AG10803 (cell line): ENCODE data around the gene ALK.

ENCODE experiments used
- DNase-seq: peaks from one replicate; pipeline ENCODE4 v3.0.0; 2010; ENCODE audit warnings: low read depth
- H3K4me3 ChIP-seq: 2 replicates; pipeline ENCODE4 v1.5.1; 2011; ENCODE audit warnings: mild to moderate bottlenecking, low read length, control low read depth
- TF ChIP-seq, protein P1 (sequence below): conservative IDR thresholded peaks from 2 replicates; pipeline ENCODE4 v1.5.1; 2011; ENCODE audit warnings: mild to moderate bottlenecking, low read length, control low read depth, inconsistent platforms

The ALK gene

DNA sequence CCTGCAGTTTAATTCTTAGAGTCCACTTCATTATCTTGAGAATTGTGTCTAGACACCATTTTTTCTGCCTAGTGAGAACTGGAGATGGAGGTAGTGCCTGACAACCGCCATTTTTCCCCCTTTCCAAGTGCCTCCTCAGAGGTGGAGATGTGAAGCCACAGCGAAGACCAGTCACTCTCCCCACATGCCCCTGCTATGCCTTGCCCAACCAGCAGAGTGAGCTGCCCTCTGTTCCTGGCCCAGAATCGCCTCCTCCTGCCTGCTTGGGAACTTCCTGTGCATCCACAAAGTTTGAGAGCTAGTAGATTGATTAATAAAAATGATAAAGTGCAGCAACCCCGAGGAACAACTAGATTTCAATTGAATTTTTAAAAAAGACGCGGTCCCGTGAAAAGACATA lies 682.9 kb downstream of the ALK start:
- peak; percentile 25 for DNase-seq
- TF ChIP-seq, protein P1, sequence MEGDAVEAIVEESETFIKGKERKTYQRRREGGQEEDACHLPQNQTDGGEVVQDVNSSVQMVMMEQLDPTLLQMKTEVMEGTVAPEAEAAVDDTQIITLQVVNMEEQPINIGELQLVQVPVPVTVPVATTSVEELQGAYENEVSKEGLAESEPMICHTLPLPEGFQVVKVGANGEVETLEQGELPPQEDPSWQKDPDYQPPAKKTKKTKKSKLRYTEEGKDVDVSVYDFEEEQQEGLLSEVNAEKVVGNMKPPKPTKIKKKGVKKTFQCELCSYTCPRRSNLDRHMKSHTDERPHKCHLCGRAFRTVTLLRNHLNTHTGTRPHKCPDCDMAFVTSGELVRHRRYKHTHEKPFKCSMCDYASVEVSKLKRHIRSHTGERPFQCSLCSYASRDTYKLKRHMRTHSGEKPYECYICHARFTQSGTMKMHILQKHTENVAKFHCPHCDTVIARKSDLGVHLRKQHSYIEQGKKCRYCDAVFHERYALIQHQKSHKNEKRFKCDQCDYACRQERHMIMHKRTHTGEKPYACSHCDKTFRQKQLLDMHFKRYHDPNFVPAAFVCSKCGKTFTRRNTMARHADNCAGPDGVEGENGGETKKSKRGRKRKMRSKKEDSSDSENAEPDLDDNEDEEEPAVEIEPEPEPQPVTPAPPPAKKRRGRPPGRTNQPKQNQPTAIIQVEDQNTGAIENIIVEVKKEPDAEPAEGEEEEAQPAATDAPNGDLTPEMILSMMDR, result peak; percentile 68
- H3K4me3 ChIP-seq, result no peak overlapping the region

GRCh38 chr2:29236074-29236473 lies 685.3 kb downstream of the ALK start:
- no peak overlapping the region for H3K4me3 ChIP-seq
- DNase-seq, result no peak
- TF ChIP-seq, protein P1, result no peak

DNA sequence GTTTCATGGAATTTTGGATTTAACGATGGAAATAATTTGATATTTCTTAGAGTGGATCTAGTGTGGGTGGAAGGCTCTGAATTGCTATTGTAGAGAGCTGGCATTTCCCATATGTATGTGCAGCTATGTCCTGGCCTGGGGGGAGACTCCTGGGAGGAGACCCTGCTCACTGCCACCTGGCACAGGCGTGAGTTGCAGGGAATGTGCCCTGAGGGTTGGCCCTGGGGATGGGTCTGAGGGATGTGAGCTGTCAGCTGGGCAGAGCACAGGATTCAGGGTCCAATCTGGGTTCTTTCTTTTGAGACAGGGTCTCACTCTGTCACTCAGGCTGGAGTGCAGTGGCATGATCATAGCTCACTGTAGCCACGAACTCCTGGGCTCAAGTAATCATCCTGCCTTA lies 686.0 kb downstream of the ALK start:
- DNase-seq, result no peak
- H3K4me3 ChIP-seq, result no peak overlapping the region
- TF ChIP-seq, protein P1, result no peak

- TF ChIP-seq, protein P1, result no peak
- DNase-seq, result no peak
- H3K4me3 ChIP-seq, result no peak overlapping the region
These were observed 688.0 kb downstream of the ALK start for GRCh38 chr2:29233428-29233827.

- TF ChIP-seq, protein P1, result no peak
- DNase-seq, result no peak
- H3K4me3 ChIP-seq, result no peak overlapping the region
These were observed 689.3 kb downstream of the ALK start for GRCh38 chr2:29232041-29232440.

DNA sequence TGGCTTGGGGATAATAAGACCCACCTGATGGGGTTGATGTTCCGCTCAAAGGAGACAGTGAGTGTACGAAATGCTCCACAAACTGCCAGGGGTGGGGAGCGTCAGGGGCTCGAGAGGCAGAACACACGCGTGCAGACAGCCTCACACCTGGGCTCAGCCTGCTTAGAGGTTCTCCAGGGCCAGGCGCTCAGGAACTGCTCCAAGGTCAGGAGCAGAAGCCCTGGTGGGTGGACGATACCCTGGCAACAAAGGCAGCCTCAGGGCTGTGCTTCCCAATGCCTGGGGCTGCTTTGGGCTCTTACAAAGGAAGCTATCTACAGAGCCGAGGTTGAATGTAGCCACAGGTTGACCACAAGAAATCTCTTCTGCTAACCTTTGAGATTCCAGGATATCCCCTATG lies 691.7 kb downstream of the ALK start:
- no peak overlapping the region for H3K4me3 ChIP-seq
- TF ChIP-seq, protein P1, result no peak
- no peak for DNase-seq

DNA sequence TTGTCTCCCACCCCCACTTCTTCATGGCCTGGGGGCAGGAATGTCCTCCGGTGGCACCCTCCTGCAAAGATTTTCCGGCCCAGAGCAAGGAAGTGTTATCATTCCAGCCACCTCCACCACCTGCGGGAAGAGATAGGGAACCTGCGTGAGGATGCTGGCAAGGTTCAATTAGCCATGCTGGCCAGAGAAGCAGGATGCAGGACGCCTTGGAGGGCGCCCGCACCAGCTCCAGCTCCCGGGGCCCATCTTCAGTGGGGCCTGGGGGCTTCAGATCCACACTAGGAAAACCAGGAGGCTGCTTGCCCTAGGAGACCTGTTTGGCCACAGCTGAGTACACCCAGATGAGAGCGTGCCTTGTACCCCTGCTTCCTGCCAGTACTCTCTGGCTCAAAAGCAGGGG lies 692.4 kb downstream of the ALK start:
- TF ChIP-seq, protein P1, result no peak
- no peak for DNase-seq
- no peak overlapping the region for H3K4me3 ChIP-seq
